ENCODE results near the gene SNIP1.

DNA sequence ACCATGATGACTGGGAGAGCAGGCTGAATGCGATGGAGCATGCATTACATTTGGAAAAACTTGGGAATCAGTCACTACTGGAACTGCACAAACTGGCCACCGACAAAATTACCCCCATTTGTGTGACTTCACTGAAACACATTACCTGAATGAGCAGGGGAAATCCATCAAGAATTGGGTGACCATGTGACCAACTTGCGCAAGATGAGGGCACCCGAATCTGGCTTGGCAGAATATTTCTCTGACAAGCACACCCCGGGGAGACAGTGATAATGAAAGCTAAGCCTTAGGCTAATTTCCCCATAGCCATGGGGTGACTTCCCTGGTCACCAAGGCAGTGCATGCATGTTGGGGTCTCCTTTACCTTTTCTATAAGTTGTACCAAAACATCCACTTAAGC is 9.1 kb downstream of the SNIP1 start:
- no peak for TF ChIP-seq EP300 (conservative IDR thresholded peaks at IDR 0.05; ENCODE audit: poor library complexity, severe bottlenecking)
- TF ChIP-seq, protein P1, sequence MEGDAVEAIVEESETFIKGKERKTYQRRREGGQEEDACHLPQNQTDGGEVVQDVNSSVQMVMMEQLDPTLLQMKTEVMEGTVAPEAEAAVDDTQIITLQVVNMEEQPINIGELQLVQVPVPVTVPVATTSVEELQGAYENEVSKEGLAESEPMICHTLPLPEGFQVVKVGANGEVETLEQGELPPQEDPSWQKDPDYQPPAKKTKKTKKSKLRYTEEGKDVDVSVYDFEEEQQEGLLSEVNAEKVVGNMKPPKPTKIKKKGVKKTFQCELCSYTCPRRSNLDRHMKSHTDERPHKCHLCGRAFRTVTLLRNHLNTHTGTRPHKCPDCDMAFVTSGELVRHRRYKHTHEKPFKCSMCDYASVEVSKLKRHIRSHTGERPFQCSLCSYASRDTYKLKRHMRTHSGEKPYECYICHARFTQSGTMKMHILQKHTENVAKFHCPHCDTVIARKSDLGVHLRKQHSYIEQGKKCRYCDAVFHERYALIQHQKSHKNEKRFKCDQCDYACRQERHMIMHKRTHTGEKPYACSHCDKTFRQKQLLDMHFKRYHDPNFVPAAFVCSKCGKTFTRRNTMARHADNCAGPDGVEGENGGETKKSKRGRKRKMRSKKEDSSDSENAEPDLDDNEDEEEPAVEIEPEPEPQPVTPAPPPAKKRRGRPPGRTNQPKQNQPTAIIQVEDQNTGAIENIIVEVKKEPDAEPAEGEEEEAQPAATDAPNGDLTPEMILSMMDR (IDR thresholded peaks at IDR 0.05; ENCODE audit: poor library complexity, severe bottlenecking): no peak
- TF ChIP-seq EZH2 (IDR thresholded peaks at IDR 0.05; ENCODE audit: borderline replicate concordance, insufficient read depth, low read length, poor library complexity, severe bottlenecking): no peak
- TF ChIP-seq TAF1 (IDR thresholded peaks at IDR 0.05; ENCODE audit: low read depth): no peak
- no peak for TF ChIP-seq RAD21 (conservative IDR thresholded peaks at IDR 0.05)

All from neural cell (in vitro differentiated cells).